DOHH2 (cell line): Measurements from ENCODE around the gene CABP4.
A peak's percentile ranks its signal among the peaks of the same experiment; 100 is the strongest.

ENCODE experiments used
- H3F3A ChIP-seq: fragments of 200-600 bp; sonication (generic), shearing (Covaris generic); 2 replicates; pipeline ENCODE4 v1.6.0; 2016; ENCODE audit warnings: antibody characterized with exemption, mild to moderate bottlenecking; ENCODE audit not compliant: control insufficient read depth, insufficient read depth
- H3K27ac ChIP-seq: fragments of 200-600 bp; sonication (generic); 2 replicates; pipeline ENCODE4 v1.5.1; 2014; ENCODE audit warnings: low read depth, mild to moderate bottlenecking, low read length, moderate library complexity
- H3K27me3 ChIP-seq: fragments of 200-600 bp; sonication (generic); 2 replicates; pipeline ENCODE4 v1.6.1; 2014; ENCODE audit warnings: mild to moderate bottlenecking, low read length, mixed read lengths; ENCODE audit not compliant: control insufficient read depth
- H3K36me3 ChIP-seq: fragments of 200-600 bp; sonication (generic); 2 replicates; pipeline ENCODE4 v1.6.1; 2014; ENCODE audit warnings: mild to moderate bottlenecking, low read length, moderate library complexity, mixed read lengths; ENCODE audit not compliant: control insufficient read depth
- H3K4me1 ChIP-seq: fragments of 200-600 bp; sonication (generic); 2 replicates; pipeline ENCODE4 v1.6.1; 2014; ENCODE audit warnings: mild to moderate bottlenecking, low read length, mixed read lengths; ENCODE audit not compliant: control insufficient read depth
- H3K4me2 ChIP-seq: fragments of 200-600 bp; sonication (generic); 2 replicates; pipeline ENCODE4 v1.6.0; 2014; ENCODE audit warnings: mild to moderate bottlenecking, low read length, moderate library complexity
- H3K4me3 ChIP-seq: fragments of 200-600 bp; sonication (generic); 2 replicates; pipeline ENCODE4 v1.5.1; 2014; ENCODE audit warnings: mild to moderate bottlenecking, low read length, mixed read lengths
- H3K79me2 ChIP-seq: fragments of 200-600 bp; sonication (generic); 2 replicates; pipeline ENCODE4 v1.6.1; 2014; ENCODE audit warnings: mild to moderate bottlenecking, low read length, mixed read lengths; ENCODE audit not compliant: control insufficient read depth
- H3K9me2 ChIP-seq: fragments of 200-600 bp; sonication (generic); replicated peaks from 2 replicates; pipeline ENCODE4 v1.6.1; 2014; ENCODE audit warnings: mild to moderate bottlenecking, low read length, mixed read lengths; ENCODE audit not compliant: control insufficient read depth
- H3K9me3 ChIP-seq: fragments of 200-600 bp; sonication (generic); 2 replicates; pipeline ENCODE4 v1.6.1; 2014; ENCODE audit warnings: antibody characterized with exemption, low read length, mixed read lengths; ENCODE audit not compliant: control insufficient read depth, insufficient read depth
- H4K20me1 ChIP-seq: fragments of 200-600 bp; sonication (generic); 2 replicates; pipeline ENCODE4 v1.6.0; 2014; ENCODE audit warnings: low read depth, mild to moderate bottlenecking, antibody characterized with exemption, low read length, moderate library complexity; ENCODE audit not compliant: control insufficient read depth, insufficient read depth
- CTCF ChIP-seq: fragments of 200-600 bp; sonication (generic); IDR thresholded peaks from one replicate; pipeline ENCODE4 v1.5.1; 2014; ENCODE audit warnings: antibody characterized with exemption, mild to moderate bottlenecking, low read depth, low read length; ENCODE audit not compliant: poor library complexity, severe bottlenecking
- EZH2phosphoT487 ChIP-seq: fragments of 200-600 bp; sonication (generic); IDR thresholded peaks from 2 replicates; pipeline ENCODE4 v1.6.1; 2017; ENCODE audit warnings: borderline replicate concordance, mild to moderate bottlenecking, antibody characterized with exemption, low read length, moderate library complexity, mixed read lengths

Gene CABP4

GRCh38 chr11:67413266-67413849 lies 41.8 kb upstream of the CABP4 start:
- H3K4me3 ChIP-seq = no peak overlapping the region
- no peaks in the 10 kb centered on the region for H3K9me2 ChIP-seq
- H3K27me3 ChIP-seq = peaks cover 6% of the 10 kb centered on the region
- peaks cover 20% of the 10 kb centered on the region for H3F3A ChIP-seq
- no peaks in the 10 kb centered on the region for H3K9me3 ChIP-seq
- peaks cover 15% of the 10 kb centered on the region for H3K36me3 ChIP-seq
- H3K79me2 ChIP-seq = no peaks in the 10 kb centered on the region
- H3K4me2 ChIP-seq = no peak overlapping the region
- peaks cover 80% of the 10 kb centered on the region for H3K4me1 ChIP-seq
- no peak overlapping the region for H3K27ac ChIP-seq
- no peak for TF ChIP-seq EZH2phosphoT487
- TF ChIP-seq CTCF = no peak
- H4K20me1 ChIP-seq = no peaks in the 10 kb centered on the region

GRCh38 chr11:67415501-67416304 lies 39.5 kb upstream of the CABP4 start, which contains the start of gene CARNS1:
CARNS1 (plus strand) TSS chr11:67415678; CDS start chr11:67416200, 522 bp downstream.
- Histone ChIP-seq H3K4me2 (peak within 1 kb of the TSS; percentile 31), H3K79me2 (no peaks in the 10 kb centered on the region), H4K20me1 (no peaks in the 10 kb centered on the region), H3K4me3 (0 out of 2 replicates have a peak within 1 kb of the TSS, but pooled peaks have one; percentile 14), H3K27me3 (peaks cover 6% of the 10 kb centered on the region), H3K9me3 (no peaks in the 10 kb centered on the region), H3K9me2 (no peaks in the 10 kb centered on the region), H3K27ac (no peak within 1 kb of the TSS), H3K4me1 (peaks cover 79% of the 10 kb centered on the region), H3K36me3 (no peaks in the 10 kb centered on the region), H3F3A (peaks cover 10% of the 10 kb centered on the region)
- TF ChIP-seq CTCF (no peak), EZH2phosphoT487 (no peak)

- Histone ChIP-seq H3K4me3 (0 out of 2 replicates have a peak overlapping the region, but pooled peaks have one; percentile 14), H3K9me3 (no peaks in the 10 kb centered on the region), H4K20me1 (no peaks in the 10 kb centered on the region), H3K36me3 (no peaks in the 10 kb centered on the region), H3K27ac (no peak overlapping the region), H3K4me2 (peak overlapping the region; percentile 31), H3F3A (peaks cover 3% of the 10 kb centered on the region; the same call in 1 of the 2 replicates), H3K9me2 (no peaks in the 10 kb centered on the region), H3K79me2 (no peaks in the 10 kb centered on the region), H3K4me1 (peaks cover 75% of the 10 kb centered on the region), H3K27me3 (peaks cover 6% of the 10 kb centered on the region)
- TF ChIP-seq CTCF (no peak), EZH2phosphoT487 (no peak)
These were observed 38.5 kb upstream of the CABP4 start for GRCh38 chr11:67416416-67417335.
